GM12891 (cell line): ENCODE measurements around the gene HSPA1A.
A peak's percentile ranks its signal among the peaks of the same experiment; 100 is the strongest.

Experiments used
- DNase-seq: peaks from one replicate; pipeline ENCODE4 v3.0.0; 2011; ENCODE audit warnings: low spot score; ENCODE audit not compliant: insufficient read length
- FAIRE-seq: peaks from 2 replicates; lab custom pipeline; 2011; peaks lifted over from hg19 to GRCh38; lab: Jason Lieb, UNC
- PAX5 ChIP-seq: IDR thresholded peaks from 2 replicates; pipeline ENCODE4 v1.6.1; 2011; ENCODE audit warnings: low read length, moderate library complexity, mild to moderate bottlenecking; ENCODE audit not compliant: insufficient read depth, severe bottlenecking
- POLR2A ChIP-seq: IDR thresholded peaks from 2 replicates; pipeline ENCODE4 v1.6.1; 2011; ENCODE audit warnings: low read depth, low read length, control low read depth
- POLR2AphosphoS5 ChIP-seq: IDR thresholded peaks from 2 replicates; pipeline ENCODE4 v1.6.1; 2011; ENCODE audit warnings: low read depth, low read length, control low read depth
- POU2F2 ChIP-seq: IDR thresholded peaks from 2 replicates; pipeline ENCODE4 v1.6.1; 2011; ENCODE audit warnings: low read depth, mild to moderate bottlenecking, control low read depth, low read length, moderate library complexity
- SPI1 ChIP-seq: IDR thresholded peaks from 2 replicates; pipeline ENCODE4 v1.6.1; 2011; ENCODE audit warnings: low read depth, low read length, control low read depth
- TAF1 ChIP-seq: IDR thresholded peaks from 2 replicates; pipeline ENCODE4 v1.6.1; 2011; ENCODE audit warnings: low read depth, low read length, control low read depth

HSPA1A gene

GRCh38 chr6:31775633-31776484 lies 39.5 kb upstream of the HSPA1A start:
- DNase-seq: no peak
- no peak for FAIRE-seq
- TF ChIP-seq POLR2A (no peak), POLR2AphosphoS5 (no peak), PAX5 (no peak), SPI1 (no peak), TAF1 (no peak), POU2F2 (no peak)

- no peak for DNase-seq
- no peak for TF ChIP-seq POLR2A
- TF ChIP-seq POLR2AphosphoS5: no peak
- no peak for TF ChIP-seq TAF1
- TF ChIP-seq SPI1: no peak
- no peak for TF ChIP-seq POU2F2
- TF ChIP-seq PAX5: no peak
- no peak for FAIRE-seq
Observed at GRCh38 chr6:31776485-31776988, 38.8 kb upstream of the HSPA1A start.

DNA sequence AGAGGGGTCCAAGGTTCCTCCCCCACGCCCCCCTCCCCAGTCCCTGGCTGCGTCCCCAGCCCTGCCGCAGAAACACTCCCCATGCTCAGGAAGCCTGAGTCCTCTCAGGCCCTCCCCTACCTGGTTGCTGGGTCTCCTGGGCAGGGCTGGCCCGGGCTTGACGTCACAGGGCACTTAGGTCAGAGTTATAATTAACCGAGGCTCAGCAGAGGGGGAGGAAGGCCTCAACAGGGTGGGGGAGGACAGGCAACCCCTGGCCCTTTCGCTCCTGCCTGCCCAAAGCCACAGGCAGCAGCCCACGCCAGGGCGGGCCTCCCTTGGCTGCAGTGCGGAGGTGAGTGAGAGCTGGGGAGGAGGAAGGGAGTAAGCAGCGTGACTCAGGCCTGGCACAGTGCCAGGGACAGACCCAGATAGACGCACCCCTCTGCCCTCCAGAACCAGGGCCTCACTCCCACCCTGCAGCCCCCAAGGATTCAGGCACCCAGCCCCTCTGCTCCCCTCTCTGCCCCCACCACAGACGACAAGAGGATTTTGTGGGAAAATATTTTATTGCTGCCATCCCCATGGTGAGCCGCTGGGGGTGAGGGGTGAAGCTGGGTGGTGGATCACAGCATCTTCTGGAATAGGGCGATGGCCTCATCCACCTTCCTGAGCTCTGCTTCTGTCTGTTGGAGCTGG lies 38.2 kb upstream of the HSPA1A start, which contains the start of gene VWA7:
VWA7 (minus strand) TSS at position 340 of the 678 bp plus-strand sequence. CDS start 549 bp downstream, outside the sequence.
- 0 out of 2 replicates have a peak, but pooled peaks have one; percentile 19 for TF ChIP-seq SPI1
- no peak for TF ChIP-seq POLR2A
- TF ChIP-seq PAX5: peak; percentile 20
- no peak for TF ChIP-seq TAF1
- TF ChIP-seq POLR2AphosphoS5: peak; percentile 62
- TF ChIP-seq POU2F2: peak; percentile 80
- FAIRE-seq: peak; percentile 93
- DNase-seq: peak; percentile 88

GRCh38 chr6:31777667-31778050 lies 37.7 kb upstream of the HSPA1A start:
- TF ChIP-seq POLR2A (no peak), TAF1 (no peak), POLR2AphosphoS5 (no peak), SPI1 (no peak), PAX5 (no peak), POU2F2 (no peak)
- no peak for FAIRE-seq
- no peak for DNase-seq

GRCh38 chr6:31778193-31778592 lies 37.1 kb upstream of the HSPA1A start:
- TF ChIP-seq TAF1: no peak
- no peak for TF ChIP-seq POLR2A
- no peak for TF ChIP-seq POLR2AphosphoS5
- no peak for TF ChIP-seq POU2F2
- TF ChIP-seq PAX5: no peak
- TF ChIP-seq SPI1: no peak
- no peak for DNase-seq
- no peak for FAIRE-seq

- FAIRE-seq: no peak
- DNase-seq: no peak
- no peak for TF ChIP-seq POU2F2
- no peak for TF ChIP-seq SPI1
- no peak for TF ChIP-seq POLR2AphosphoS5
- no peak for TF ChIP-seq POLR2A
- no peak for TF ChIP-seq PAX5
- no peak for TF ChIP-seq TAF1
Observed at GRCh38 chr6:31778999-31779885, 36.1 kb upstream of the HSPA1A start.

GRCh38 chr6:31779908-31780307 lies 35.4 kb upstream of the HSPA1A start:
- no peak for TF ChIP-seq TAF1
- FAIRE-seq: no peak
- DNase-seq: no peak

DNA sequence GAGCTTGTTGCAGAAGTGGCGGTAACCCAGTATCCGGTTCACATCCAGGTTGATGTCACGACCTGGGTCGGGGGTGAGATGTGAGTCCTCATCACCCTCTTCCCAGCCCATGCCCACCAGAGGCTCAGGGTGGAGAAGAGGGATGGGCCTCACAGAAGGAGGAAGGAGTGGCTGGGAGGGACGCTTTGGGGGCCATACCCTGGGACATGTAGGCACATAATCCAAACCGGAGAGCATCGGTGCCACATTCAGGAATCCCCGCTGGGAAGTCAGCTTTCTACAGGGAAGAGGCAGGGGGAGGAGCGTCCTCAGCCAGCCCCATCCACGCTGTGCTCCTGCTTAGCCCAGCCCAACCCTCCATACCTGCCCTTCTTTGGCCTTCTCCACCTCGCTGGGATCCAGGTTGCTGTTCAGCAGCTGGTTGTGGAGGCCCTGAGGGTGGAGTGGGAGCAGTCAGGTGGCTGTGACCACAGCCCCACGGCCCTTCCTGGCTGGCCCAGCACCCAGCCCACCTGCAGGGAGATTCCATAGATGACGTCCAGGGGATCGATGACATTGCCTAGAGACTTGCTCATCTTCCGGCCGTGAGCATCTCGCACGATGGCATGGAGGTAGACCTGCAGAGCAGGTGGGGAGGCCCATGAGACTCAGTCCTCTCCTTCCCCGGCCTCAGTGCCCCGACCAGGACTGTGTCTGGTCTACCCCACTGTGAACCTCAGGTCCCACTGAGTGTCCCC lies 34.7 kb upstream of the HSPA1A start:
- TF ChIP-seq TAF1 (no peak), POLR2A (no peak), SPI1 (no peak), POLR2AphosphoS5 (no peak), POU2F2 (no peak)
- DNase-seq (no peak), FAIRE-seq (no peak)
